ENCODE results near the gene EYA2. TPM values are rescaled to one million over a fixed set of nuclear protein-coding genes. Genes with fewer than 3 reads are reported as not detected.

The EYA2 gene
- polyA plus RNA-seq, 3 donors, result 0.04 to 0.16 TPM; not detected in 1

DNA sequence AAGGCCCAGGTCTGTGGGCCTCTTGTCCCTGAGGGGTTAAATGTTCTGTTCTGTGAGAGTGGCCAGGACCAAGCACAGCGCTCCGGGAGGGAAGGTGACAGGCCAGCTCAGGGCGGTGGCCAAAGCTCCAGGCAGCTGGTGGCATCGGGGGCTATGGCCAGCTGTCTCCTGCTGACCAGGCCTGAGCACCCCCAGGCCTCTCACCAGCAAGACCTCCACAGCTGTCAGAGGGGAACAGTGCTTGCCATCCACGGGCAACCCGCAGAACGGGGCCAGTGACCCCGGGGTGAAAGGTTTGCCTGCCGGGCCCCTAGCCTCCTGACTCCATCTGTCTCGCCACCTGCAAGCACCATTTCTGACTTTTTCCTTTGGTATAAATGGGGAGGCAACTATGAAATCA, 46.0 kb downstream of the EYA2 start:
- TF ChIP-seq, protein P1, sequence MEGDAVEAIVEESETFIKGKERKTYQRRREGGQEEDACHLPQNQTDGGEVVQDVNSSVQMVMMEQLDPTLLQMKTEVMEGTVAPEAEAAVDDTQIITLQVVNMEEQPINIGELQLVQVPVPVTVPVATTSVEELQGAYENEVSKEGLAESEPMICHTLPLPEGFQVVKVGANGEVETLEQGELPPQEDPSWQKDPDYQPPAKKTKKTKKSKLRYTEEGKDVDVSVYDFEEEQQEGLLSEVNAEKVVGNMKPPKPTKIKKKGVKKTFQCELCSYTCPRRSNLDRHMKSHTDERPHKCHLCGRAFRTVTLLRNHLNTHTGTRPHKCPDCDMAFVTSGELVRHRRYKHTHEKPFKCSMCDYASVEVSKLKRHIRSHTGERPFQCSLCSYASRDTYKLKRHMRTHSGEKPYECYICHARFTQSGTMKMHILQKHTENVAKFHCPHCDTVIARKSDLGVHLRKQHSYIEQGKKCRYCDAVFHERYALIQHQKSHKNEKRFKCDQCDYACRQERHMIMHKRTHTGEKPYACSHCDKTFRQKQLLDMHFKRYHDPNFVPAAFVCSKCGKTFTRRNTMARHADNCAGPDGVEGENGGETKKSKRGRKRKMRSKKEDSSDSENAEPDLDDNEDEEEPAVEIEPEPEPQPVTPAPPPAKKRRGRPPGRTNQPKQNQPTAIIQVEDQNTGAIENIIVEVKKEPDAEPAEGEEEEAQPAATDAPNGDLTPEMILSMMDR (IDR thresholded peaks at IDR 0.05), result no peak
- Mint-ChIP-seq H3K9me3 (peaks cover 0 to 3% (median 0%) of the 10 kb centered on the region in 7 donors), H3K4me3 (no peak overlapping the region), H3K36me3 (no peaks in the 10 kb centered on the region), H3K27ac (no peak overlapping the region), H3K27me3 (ENCODE audit: low read depth in 3 of 3) (peaks cover 2 to 7% (median 5%) of the 10 kb centered on the region in 3 donors), H3K4me1 (no peaks in the 10 kb centered on the region)
- Histone ChIP-seq H3K36me3 (replicated peaks in 1 of 2; ENCODE audit: control insufficient read depth in 1 of 2, insufficient read depth in 2 of 2, low read length in 2 of 2) (no peaks in the 10 kb centered on the region), H3K27me3 (ENCODE audit: control insufficient read depth in 2 of 2, insufficient read depth in 2 of 2, low read length in 2 of 2) (no peaks in the 10 kb centered on the region), H3K9me3 (replicated peaks in 1 of 2; ENCODE audit: control insufficient read depth in 1 of 2, insufficient read depth in 1 of 2, low read length in 2 of 2) (no peaks in the 10 kb centered on the region), H2AFZ (ENCODE audit: insufficient read depth, low read depth, low read length, poor library complexity, severe bottlenecking) (no peak overlapping the region), H3K79me2 (ENCODE audit: insufficient read depth, low read length) (no peaks in the 10 kb centered on the region), H3K4me3 (replicated peaks in 1 of 3; ENCODE audit: low read depth in 2 of 3, low read length in 3 of 3) (no peak overlapping the region), H3K27ac (ENCODE audit: low read depth in 1 of 2, low read length in 2 of 2) (no peak overlapping the region), H4K20me1 (ENCODE audit: insufficient read depth, low read length) (no peaks in the 10 kb centered on the region), H3K4me1 (ENCODE audit: control insufficient read depth in 1 of 2, insufficient read depth in 2 of 2, low read length in 2 of 2) (no peaks in the 10 kb centered on the region), H3K4me2 (replicated peaks; ENCODE audit: extremely low read depth, low read length, poor library complexity, severe bottlenecking) (no peak overlapping the region), H3K9ac (ENCODE audit: insufficient read depth, low read length, poor library complexity, severe bottlenecking) (no peak overlapping the region)
- DNase-seq, result no peak
- intact Hi-C loops (cut with micrococcal nuclease), result no loop called here
- 95% methylated on average over 4 of the region's 10 CpGs for WGBS (ENCODE audit: insufficient coverage)

DNA sequence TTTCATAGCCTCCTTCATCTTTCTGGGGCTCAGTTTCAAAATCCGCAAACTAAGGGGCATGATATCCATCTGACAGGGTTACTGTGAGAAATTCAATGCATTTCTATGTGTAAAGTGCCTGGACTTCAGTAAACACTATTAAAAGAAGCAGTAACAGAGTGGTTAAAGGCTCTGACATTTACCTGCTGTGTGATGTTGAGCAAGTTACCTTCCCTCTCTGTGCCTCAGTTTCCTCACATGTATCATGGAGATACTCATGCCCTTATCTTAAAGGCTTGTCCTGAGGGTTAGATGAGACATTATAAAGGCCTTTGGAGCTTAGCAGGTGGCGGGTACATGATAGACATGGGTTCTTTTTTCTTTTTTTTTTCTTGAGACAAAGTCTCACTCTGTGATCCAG, 46.8 kb downstream of the EYA2 start:
- Mint-ChIP-seq H3K27me3 (ENCODE audit: low read depth in 3 of 3) (peaks cover 2 to 10% (median 9%) of the 10 kb centered on the region in 3 donors), H3K4me3 (no peak overlapping the region), H3K27ac (no peak overlapping the region), H3K36me3 (no peaks in the 10 kb centered on the region), H3K4me1 (no peaks in the 10 kb centered on the region), H3K9me3 (peaks cover 0 to 3% (median 0%) of the 10 kb centered on the region in 7 donors)
- no peaks in the 10 kb centered on the region for H3K79me2 ChIP-seq (ENCODE audit: insufficient read depth, low read length)
- H3K4me2 ChIP-seq (replicated peaks; ENCODE audit: extremely low read depth, low read length, poor library complexity, severe bottlenecking), result no peak overlapping the region
- no peak overlapping the region for H2AFZ ChIP-seq (ENCODE audit: insufficient read depth, low read depth, low read length, poor library complexity, severe bottlenecking)
- no peak overlapping the region for H3K9ac ChIP-seq (ENCODE audit: insufficient read depth, low read length, poor library complexity, severe bottlenecking)
- H3K27ac ChIP-seq (ENCODE audit: low read depth in 1 of 2, low read length in 2 of 2), result no peak overlapping the region
- no peaks in the 10 kb centered on the region for H3K27me3 ChIP-seq (ENCODE audit: control insufficient read depth in 2 of 2, insufficient read depth in 2 of 2, low read length in 2 of 2)
- WGBS (ENCODE audit: insufficient coverage), result no CpG with 5 or more reads among the region's 2 CpGs
- no peak overlapping the region for H3K4me3 ChIP-seq (replicated peaks in 1 of 3; ENCODE audit: low read depth in 2 of 3, low read length in 3 of 3)
- intact Hi-C loops (cut with micrococcal nuclease), result no loop called here
- TF ChIP-seq, protein P1 (IDR thresholded peaks at IDR 0.05), result no peak
- no peaks in the 10 kb centered on the region for H3K4me1 ChIP-seq (ENCODE audit: control insufficient read depth in 1 of 2, insufficient read depth in 2 of 2, low read length in 2 of 2)
- no peak for DNase-seq
- no peaks in the 10 kb centered on the region for H4K20me1 ChIP-seq (ENCODE audit: insufficient read depth, low read length)
- H3K9me3 ChIP-seq (replicated peaks in 1 of 2; ENCODE audit: control insufficient read depth in 1 of 2, insufficient read depth in 1 of 2, low read length in 2 of 2), result no peaks in the 10 kb centered on the region
- H3K36me3 ChIP-seq (replicated peaks in 1 of 2; ENCODE audit: control insufficient read depth in 1 of 2, insufficient read depth in 2 of 2, low read length in 2 of 2), result no peaks in the 10 kb centered on the region

Measured in CD14-positive monocyte (primary cell).